ENCODE measurements around the gene PAX2.

PAX2 gene

GRCh38 chr10:100735337-100736143 is 9.8 kb upstream of the PAX2 start (continued):
- TF ChIP-seq CREB5 (CRISPR knock-in tag; IDR thresholded peaks at IDR 0.05; ENCODE audit: low read depth) (no peak), ESRRG (CRISPR knock-in tag; IDR thresholded peaks at IDR 0.05) (no peak), ZNF565 (CRISPR knock-in tag; conservative IDR thresholded peaks at IDR 0.05; ENCODE audit: low read depth) (no peak), ZFP30 (CRISPR knock-in tag; IDR thresholded peaks at IDR 0.05) (no peak), ISL1 (CRISPR knock-in tag; IDR thresholded peaks at IDR 0.05) (no peak), PATZ1 (CRISPR knock-in tag; IDR thresholded peaks at IDR 0.05; ENCODE audit: borderline replicate concordance) (no peak)

- ATAC-seq, result no peak
- no peak for TF ChIP-seq ZNF565 (CRISPR knock-in tag; conservative IDR thresholded peaks at IDR 0.05; ENCODE audit: low read depth)
- TF ChIP-seq ZC3H10 (CRISPR knock-in tag; IDR thresholded peaks at IDR 0.05), result no peak
- TF ChIP-seq CREB5 (CRISPR knock-in tag; IDR thresholded peaks at IDR 0.05; ENCODE audit: low read depth), result no peak
- TF ChIP-seq GLIS3 (CRISPR knock-in tag; IDR thresholded peaks at IDR 0.05), result no peak
- TF ChIP-seq TSHZ2 (CRISPR knock-in tag; IDR thresholded peaks at IDR 0.05), result no peak
- no peak for TF ChIP-seq CSDC2 (CRISPR knock-in tag; IDR thresholded peaks at IDR 0.05)
- TF ChIP-seq RARB (CRISPR knock-in tag; IDR thresholded peaks at IDR 0.05), result no peak
Measured at GRCh38 chr10:100736144-100736808, 9.1 kb upstream of the PAX2 start.

- TF ChIP-seq ZNF565 (CRISPR knock-in tag; conservative IDR thresholded peaks at IDR 0.05; ENCODE audit: low read depth), result no peak
- TF ChIP-seq GLIS3 (CRISPR knock-in tag; IDR thresholded peaks at IDR 0.05), result no peak
- TF ChIP-seq OSR1 (CRISPR knock-in tag; IDR thresholded peaks at IDR 0.05), result no peak
- TF ChIP-seq ARNTL (CRISPR knock-in tag; IDR thresholded peaks at IDR 0.05; ENCODE audit: borderline replicate concordance, low read depth), result no peak
- no peak for TF ChIP-seq ZNF70 (CRISPR knock-in tag; IDR thresholded peaks at IDR 0.05)
- no peak for TF ChIP-seq ISL1 (CRISPR knock-in tag; IDR thresholded peaks at IDR 0.05)
- no peak for TF ChIP-seq TOX (CRISPR knock-in tag; IDR thresholded peaks at IDR 0.05; ENCODE audit: borderline replicate concordance)
- no peak for TF ChIP-seq ESRRG (CRISPR knock-in tag; IDR thresholded peaks at IDR 0.05)
- TF ChIP-seq ZC3H10 (CRISPR knock-in tag; IDR thresholded peaks at IDR 0.05), result no peak
- TF ChIP-seq ZNF8 (CRISPR knock-in tag; IDR thresholded peaks at IDR 0.05), result no peak
- no peak for TF ChIP-seq BACH2 (CRISPR knock-in tag; IDR thresholded peaks at IDR 0.05; ENCODE audit: borderline replicate concordance)
- no peak for TF ChIP-seq CSRNP3 (CRISPR knock-in tag; IDR thresholded peaks at IDR 0.05)
- TF ChIP-seq CSDC2 (CRISPR knock-in tag; IDR thresholded peaks at IDR 0.05), result no peak
- TF ChIP-seq CREB5 (CRISPR knock-in tag; IDR thresholded peaks at IDR 0.05; ENCODE audit: low read depth), result no peak
- TF ChIP-seq RARB (CRISPR knock-in tag; IDR thresholded peaks at IDR 0.05), result no peak
- TF ChIP-seq ZFP30 (CRISPR knock-in tag; IDR thresholded peaks at IDR 0.05), result no peak
- ATAC-seq, result no peak
Measured at GRCh38 chr10:100736809-100737354, 8.5 kb upstream of the PAX2 start.

All from SK-N-SH treated with all-trans-retinoic acid at 6 μM for 48 hours (cell line).